Astrocyte of the hippocampus (primary cell): ENCODE measurements around the gene CCL20.
"Not testable (repeated sequence)": the region's sequence is repeated elsewhere in the genome, so short reads cannot be mapped to it uniquely, and the experiment has no call there.

ENCODE experiments used
- DNase-seq: peaks from one replicate; pipeline ENCODE4 v3.0.0; 2011; ENCODE audit warnings: low read depth, low spot score

The CCL20 gene, protein sequence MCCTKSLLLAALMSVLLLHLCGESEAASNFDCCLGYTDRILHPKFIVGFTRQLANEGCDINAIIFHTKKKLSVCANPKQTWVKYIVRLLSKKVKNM

DNA sequence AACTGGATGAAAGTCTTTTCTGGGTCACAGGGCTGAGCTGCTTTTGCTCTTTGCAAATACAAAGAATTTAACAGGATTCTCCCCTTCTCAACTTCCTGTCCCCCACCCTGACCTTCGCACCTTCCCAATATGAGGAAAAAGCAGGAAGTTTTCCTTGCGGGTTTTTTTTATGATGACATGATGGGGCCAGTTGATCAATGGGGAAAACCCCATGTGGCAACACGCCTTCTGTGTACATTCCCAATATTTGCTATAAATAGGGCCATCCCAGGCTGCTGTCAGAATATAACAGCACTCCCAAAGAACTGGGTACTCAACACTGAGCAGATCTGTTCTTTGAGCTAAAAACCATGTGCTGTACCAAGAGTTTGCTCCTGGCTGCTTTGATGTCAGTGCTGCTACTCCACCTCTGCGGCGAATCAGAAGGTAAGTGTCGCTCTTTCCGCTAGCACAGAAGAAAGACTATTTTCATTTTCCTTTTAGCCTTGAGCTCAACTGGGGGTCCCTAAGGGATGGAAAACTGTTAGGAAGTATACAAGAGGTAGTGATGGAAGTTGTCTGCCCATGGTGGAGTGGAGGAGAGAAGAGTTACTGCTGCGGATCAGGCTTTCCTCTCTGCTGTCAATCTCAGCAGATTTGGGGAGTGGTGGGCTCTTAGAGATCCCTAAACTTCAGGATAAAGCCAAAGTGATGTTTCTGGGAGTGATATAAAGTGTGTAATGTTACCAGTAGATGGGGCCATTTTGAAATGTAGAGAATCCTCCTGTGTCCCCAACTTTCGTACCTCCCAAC, at the start of gene CCL20:
TSS of gene CCL20 (plus strand) at position 281 of the 792 bp plus-strand sequence. CDS start at position 351, 70 bp downstream.
- DNase-seq, result no peak

DNA sequence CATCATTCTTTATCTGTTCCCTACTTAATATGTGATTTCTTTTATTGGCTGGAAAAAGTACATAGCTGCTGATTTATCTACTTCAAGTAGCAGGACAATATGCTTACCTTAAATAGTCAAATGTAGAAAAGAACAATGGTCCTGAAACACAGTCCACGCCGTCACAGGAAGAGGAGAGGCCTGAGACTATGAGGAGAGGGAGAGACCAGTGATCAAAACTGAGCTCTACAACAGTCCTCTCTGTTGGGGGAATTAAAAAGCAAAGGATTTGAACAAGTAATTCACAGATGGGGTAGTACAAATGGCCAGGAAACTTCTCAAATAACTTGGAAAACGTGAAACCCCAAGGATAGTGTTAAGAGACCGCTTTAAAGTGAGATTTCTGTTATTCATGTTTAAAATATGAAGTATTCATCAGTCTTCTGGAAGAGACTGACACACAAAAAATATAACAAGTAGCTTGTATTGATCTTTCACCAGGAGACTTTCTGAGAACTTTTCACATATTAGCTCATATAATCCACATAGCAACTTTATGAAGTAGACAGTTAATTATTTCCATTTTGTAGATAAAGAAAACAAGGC, 47.8 kb upstream of the CCL20 start:
- peak; percentile 6 for DNase-seq

DNA sequence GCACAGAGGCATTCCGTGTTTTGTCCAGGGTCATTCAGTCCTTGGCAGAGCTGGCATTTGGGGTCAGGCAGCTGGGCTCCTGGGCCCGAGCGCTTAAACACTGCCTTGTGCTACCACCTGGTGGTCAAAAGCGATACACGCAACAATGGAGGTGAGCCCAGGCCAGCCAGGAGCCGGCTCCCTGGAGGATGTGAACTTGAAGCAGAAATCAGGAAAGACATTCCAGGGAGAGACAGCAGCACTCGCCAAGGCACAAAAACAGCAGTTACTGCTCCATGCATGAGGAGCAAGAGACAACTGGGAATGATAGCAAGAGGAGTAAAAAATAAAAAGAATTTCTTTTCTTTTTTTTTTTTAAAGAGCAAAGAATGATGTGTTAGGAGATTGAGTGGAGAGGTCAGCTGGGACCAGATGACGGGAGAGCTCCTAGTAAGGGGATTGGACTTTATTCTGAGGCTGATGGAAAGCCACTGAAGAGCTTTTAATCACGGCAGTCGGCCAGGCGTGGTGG, 47.2 kb upstream of the CCL20 start:
- DNase-seq, result peak; percentile 90

DNA sequence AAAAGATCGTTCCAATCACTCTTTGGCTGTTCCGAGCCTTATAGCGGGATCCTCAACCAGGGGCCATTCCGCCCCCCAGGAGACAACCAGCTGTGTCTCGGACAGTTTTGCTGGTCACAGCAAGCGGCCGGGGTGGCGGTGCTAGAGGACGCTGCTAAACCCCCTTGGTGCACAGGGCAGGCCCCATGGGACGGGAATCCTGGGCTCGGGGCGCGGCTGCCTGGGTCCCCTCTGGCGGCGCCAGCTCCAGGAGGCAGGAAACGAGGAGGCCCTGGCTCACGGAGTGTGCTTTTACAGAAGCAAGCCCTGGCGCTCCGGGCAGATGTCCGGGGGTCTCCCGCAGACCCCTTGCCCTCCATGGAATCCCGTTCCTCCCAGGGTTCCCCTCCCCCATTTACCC, 45.8 kb upstream of the CCL20 start:
- no peak for DNase-seq

DNA sequence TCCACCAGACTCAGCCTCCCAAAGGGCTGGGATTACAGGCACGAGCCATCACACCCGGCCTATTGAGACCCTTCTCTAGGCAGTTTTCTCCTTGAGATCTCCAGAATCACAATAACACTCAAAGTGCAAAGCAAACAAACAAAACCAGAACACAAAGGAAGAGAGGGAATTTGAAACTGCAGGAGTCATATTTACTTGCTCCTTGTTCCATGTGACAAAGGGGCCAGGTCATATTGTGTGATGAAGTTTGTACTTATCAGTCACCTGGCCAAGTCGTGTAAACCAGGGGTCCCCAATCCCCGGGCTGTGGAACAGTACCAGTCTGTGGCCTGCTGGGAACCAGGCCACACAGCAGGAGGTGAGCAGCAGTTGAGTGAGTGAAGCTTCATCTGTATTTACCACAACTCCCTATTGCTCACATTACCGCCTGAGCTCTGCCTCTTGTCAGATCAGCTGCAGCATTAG, 41.4 kb upstream of the CCL20 start:
- peak; percentile 42 for DNase-seq

DNA sequence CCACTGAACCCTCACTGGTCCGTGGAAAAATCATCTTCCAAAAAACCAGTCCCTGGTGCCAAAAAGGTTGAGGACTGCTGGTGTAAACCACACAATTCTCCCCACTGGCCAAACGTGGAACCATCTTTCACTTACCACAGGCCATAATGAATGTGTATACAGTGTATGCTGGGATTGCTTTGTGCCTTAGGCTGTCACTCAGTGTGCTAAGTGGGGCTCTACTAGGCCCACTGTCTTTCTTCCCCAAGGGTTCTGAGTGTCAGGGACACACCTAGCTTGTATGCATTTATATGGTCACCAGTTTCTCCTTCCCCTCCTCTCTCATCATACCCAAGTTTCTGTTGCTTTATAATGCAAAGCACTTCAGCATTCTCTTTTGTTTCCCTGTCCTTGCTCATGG, 40.7 kb upstream of the CCL20 start:
- no peak for DNase-seq

DNA sequence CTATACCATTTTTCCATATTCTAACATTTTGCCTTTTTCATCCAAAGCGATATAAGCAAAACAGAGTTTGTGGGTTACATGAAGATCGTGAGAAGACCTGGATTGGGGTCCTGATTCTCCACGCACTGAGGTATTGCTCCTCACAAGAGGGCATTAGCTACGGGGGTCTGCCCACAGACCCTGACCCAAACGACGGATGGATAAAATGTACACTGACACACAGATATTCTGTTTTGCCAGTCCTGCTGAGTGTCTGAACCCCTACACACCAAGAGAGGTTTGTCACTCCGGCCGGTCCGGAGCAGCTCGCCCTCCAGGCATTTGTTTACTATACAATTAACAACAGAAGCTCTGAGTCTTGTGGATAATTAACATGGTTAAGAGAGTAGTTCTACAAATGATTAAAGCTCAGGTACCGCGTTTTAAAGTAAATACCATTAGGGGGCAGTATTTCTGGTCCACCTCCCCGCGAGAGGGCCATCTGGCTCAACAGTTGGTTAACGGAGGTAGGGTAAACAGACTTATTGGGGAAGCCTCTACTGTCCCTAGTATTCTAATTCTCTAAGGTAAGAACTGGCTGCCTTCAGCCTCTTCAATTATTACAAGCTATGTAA, 39.5 kb upstream of the CCL20 start:
- DNase-seq, result no peak

DNA sequence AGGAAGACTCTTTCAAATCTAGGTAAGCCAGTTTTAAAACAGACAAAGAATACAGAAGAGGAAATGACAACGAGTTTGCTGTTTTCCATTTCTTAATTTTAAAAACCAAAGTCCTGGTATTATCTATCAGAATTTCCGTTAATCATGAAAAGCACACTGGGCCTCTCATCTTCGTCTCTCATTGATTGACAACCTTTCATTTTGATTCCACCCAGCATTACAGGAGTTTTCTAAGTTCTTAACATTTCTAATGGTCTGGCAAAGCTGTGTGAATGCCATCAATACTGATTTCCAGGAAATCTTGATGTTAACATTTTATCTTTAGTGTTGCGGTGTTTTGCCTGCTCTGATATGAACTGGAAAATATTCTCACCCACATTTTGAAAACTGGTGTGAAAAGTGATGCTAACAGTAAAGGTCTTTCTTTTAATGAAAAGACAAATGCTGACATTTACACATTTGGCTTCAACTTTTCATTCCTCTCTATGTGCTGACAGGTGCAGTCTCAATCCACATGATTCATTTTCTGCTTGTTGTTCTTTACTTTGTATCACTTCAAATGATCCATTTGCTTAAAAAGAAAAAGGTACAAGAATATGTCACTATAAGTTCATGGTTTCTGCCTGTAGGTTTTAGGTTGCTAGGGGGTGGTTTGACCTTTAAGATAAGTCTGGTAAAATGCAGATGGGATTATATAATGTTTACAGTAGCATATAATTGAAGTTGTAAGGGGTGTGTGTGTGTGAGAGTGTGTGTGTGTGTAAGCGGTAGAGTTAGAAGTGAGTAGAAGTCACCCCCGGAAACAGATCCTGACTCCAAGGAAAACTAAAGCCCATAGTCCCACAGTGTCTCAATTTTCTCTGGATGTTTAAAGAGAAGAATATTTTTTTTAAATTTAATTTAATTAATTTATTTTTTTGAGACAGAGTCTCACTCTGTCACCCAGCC, 38.5 kb upstream of the CCL20 start:
- no peak for DNase-seq

DNA sequence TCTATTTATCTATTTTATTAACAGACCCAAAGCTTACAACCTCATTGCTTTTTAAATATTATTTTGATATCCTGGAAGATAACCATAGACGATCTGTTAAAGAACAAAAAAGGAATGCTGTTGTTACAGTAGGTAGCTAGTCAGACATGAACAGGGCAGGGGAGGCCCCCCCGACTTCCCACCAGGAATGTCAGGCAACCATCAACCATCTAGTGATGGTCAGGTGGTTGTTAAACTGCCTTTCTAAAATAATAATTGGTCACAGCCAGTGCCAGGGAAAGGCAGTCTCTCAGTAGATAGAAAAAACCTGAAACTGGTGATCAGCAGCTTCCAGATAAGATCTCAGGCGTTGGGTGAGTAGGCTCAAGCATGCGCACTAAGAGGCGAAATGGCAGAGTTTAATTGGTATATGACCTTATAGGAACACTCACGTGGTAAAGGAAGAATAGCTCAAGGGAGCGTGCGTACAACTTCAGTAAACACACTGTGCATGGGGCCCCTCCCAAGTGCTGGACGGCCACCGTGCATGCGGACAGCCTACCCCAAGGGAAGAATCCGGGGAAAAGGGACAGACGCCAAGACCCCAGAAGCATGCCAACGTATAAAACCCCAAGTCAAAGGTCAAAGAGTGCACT, 32.5 kb upstream of the CCL20 start:
- no peak for DNase-seq

DNA sequence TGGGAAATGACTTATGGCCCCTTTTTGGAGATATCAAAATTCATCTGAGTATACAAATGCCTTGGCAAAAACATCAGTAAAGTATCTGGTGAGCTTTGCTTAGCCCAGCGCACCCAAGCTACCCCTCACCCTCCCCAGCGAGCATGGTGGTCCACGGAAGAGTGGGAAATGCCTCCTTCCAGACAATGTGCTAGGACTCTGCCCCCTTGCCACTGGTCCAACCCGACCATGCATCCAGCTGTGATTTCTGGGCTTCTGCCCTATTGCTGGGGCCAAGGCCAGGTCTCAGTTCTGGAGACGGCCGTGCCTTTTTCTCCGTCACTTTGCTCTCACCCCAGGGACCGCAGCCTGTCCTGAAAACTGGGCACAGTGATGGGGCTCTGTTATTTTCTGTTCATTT, 31.8 kb upstream of the CCL20 start:
- no peak for DNase-seq

DNA sequence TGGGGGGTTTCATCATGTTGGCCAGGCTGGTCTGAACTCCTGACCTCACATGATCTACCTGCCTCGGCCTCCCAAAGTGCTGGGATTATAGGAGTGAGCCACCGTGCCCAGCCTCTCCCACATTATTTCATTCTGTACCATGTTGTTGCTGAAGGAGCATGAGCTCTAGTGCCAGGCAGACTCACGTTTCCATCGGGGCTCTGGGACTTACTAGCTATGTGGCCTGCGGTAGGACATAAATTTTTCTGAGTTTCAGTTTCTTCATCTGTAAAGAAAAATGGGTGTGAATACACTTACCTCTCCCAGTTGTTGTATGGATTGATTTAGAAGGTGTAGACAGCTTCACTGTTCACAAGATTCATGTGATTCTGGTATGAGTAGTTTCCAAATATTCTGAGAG, 30.8 kb upstream of the CCL20 start:
- DNase-seq, result no peak

DNA sequence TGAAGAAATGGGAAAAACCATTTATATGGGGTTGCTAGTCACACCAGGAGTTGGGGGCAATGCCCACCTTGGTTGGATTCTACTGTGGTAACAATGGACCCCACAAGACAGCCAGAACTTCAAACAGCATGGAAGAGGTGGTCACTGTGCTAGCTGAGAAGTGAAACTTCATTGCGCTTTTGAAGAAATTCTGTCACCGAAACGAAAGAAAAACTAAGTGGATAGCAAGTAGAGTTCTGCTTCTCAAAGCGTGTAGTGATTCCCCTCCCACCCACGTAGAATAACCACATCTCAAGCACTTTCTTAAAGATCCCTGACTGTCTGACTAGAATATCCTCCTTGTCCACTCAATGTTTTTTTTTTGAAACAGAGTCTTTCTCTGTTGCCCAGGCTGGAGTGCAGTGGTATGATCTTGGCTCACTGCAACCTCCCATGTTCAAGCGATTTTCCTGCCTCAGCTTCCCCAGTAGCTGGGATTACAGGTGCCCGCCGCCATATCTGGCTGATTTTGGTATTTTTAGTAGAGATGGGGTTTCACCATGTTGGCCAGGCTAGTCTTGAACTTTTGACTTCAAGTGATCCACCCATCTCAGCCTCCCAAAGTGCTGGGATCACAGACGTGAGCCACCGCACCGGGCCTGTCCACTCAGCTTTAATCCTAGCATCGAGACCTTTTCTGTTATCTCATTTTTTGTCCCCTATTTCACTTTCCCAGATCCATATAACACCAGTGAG, 30.1 kb upstream of the CCL20 start:
- DNase-seq, result no peak

DNA sequence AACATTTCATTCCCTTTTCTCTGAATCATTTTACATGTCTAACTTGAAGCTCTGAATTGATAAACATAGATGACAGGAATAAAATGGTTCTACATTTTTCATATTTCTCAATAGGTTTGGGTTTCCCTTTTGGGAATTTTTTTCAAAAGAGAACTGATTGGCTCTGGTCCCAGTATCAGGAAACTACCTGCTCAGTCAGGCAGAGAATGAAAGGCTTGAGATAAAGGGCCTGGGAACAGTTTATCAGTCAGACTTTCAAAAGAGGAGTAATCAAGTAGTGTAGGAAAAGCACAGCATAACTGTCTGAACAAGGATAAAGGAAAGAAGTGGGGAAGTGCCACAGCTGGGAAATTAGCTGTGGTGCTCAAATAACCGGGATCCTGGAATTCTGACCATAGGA, 28.3 kb upstream of the CCL20 start:
- peak; percentile 23 for DNase-seq

DNA sequence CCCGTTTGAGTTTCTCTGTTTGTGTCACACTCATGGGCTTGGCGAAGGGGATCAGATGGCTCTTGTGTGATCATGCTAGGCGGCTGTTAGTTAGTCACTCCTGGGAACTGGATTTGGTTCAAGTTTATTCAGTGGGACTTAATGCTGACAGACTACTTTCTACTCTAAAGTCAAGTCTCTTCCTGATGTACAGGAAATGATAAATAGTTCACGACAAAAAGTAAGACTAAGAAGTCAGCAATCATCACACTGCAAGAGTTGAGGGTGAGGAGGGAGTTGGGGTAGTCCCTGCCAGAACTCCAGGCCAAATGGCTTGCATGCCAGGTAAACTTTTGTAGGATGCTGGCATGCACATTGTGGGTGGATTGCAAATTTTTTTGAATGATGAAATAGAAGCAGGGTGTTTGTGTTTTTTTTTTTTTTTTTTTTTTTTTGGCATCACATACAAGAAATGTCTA, 25.1 kb upstream of the CCL20 start:
- DNase-seq, result peak; percentile 28

DNA sequence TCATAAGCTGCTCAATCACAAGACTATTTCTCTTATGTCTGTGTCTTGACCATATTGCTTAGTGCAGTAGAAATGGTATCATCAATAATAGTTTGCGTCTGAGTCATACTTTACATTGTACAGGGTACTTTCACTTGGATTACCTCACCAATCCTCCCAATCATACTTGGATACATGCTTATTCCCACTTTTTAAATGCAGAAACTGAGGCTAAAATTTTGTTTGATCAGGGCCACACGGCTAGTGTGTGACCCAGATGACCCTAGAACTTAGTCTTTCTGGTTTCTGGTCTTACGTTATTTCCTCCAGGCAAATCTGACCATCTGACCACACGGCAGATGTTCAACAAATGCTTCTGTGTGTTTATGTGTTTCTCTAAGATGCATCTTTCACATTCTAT, 23.8 kb upstream of the CCL20 start:
- no peak for DNase-seq

DNA sequence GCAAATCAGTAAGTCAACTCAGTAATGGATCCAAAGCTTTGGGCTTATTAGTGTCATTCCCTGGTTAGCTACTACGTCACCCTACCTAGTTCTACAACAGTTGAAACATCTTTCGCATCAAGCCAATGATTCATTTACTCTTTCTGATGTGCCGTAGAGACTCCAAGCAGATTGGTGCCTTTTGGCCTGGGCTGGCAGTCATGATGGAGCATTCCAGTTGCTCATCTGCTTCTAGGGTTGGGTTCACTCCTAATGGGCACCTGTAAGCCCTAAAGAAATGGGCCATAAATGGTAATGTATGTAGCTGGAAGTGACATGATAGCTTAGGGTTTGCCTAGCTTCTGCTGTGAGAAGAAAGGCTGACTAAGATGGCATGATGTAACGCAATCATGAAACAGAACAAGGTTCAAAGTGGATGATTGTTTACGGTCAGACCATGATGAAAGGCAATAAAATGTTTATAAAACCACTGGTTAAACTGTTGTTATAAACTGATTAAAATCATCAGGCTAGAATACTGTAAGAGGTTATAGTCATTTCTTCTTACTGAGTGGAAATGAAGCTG, 20.4 kb upstream of the CCL20 start:
- no peak for DNase-seq

DNA sequence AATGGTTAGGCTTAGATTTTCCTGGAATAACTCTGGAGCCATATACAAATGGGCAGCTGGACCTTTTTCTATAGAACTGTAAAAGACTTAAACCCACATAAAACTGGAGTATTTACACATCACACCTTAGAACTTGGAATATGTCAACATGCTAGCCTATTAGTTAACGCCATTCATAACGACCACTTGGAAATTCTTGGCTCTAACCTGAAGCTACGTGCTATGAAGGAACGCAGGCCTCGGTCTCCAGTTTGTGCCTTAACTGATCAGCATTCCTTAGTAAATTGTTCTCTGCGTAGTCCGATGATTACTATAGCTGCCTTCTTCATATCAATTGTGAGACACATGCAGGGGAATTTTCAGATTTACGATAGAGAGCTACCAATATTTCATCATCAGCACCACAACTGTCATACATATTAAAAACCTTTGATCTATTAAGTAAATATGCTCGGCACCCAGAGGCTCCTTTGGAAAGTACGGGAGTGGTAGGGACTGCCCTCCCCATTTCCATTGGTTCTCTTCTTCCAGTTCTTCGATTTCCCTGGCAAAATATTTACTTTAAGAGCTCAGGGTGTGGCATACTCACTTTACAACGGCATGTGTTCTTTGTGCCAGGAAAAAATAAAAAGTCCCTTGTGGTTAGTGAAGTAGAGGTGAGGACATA, 17.5 kb upstream of the CCL20 start:
- DNase-seq, result no peak

DNA sequence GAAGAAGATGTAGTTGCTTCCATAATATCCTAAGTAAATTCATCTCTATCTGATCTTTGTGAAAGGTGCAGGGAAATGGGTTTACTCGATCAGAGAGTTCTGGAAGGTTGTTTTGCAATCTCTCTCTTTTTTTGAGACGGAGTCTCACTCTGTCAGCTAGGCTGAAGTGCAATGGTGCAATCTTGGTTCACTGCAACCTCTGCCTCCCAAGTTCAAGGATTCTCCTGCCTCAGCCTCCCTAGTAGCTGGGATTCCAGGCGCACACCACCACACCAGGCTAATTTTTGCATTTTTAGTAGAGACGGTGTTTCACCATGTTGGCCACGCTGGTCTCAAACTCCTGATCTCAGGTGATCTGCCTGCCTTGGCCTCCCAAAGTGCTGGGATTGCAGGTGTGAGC, 16.9 kb upstream of the CCL20 start:
- not testable (repeated sequence) for DNase-seq

DNA sequence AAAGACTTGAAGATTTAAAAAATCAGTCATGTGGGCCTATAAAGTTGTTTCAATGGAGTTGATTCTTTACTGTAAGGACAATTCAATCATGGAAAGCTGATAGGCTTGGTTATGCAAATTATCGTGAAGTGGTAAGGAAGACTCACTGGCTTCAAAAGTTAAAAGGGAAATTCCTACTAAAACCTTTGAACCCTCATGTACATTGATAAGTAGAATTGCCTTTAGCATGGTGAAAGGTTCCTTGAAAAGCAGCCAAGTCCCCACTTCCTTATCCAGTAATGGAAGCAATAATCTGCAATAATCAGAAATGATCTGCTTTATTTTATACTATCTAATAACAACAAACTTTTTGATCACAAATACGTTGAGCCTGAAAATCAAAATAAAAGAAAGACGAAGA, 14.4 kb upstream of the CCL20 start:
- DNase-seq, result no peak
